MCF 10A (cell line): ENCODE results near the gene ANKRD28. TPM values are rescaled to one million over a fixed set of nuclear protein-coding genes. Genes with fewer than 3 reads are reported as not detected.

Experiments used
- BruUV-seq: library from RNA; stranded (reverse); fragments of 400-500 nt; replicated peaks from 2 replicates; lab custom pipeline; 2021; lab: Mats Ljungman, UMichigan
- CTCF ChIA-PET: fragments of 300-600 bp; sonication (Branson Sonifier 250); formaldehyde crosslinking; extraction: SDS; loops from one replicate; lab custom pipeline; 2021; ENCODE audit warnings: antibody characterized with exemption, inconsistent platforms; lab: Yijun Ruan, JAX
- POLR2A ChIA-PET: fragments of 300-600, 350-650 bp; sonication (Branson Sonifier 250); formaldehyde crosslinking; extraction: SDS; loops from one replicate; lab custom pipeline; 2020; ENCODE audit warnings: antibody characterized with exemption, inconsistent platforms; lab: Yijun Ruan, JAX
- DNase-seq: peaks from one replicate; pipeline ENCODE4 v3.0.0-alpha.2; 2018; ENCODE audit not compliant: unreplicated experiment
- H3K27ac Mint-ChIP-seq: one replicate; pipeline ENCODE4 v1.8.0; 2022; ENCODE audit warnings: mild to moderate bottlenecking, low read depth, mixed read lengths; ENCODE audit not compliant: unreplicated experiment
- H3K27me3 Mint-ChIP-seq: one replicate; pipeline ENCODE4 v1.8.0; 2022; ENCODE audit warnings: mixed read lengths; ENCODE audit not compliant: insufficient read depth, unreplicated experiment
- H3K36me3 Mint-ChIP-seq: one replicate; pipeline ENCODE4 v1.8.0; 2022; ENCODE audit warnings: mild to moderate bottlenecking, moderate library complexity, mixed read lengths; ENCODE audit not compliant: insufficient read depth, unreplicated experiment
- H3K4me1 Mint-ChIP-seq: one replicate; pipeline ENCODE4 v1.8.0; 2022; ENCODE audit warnings: mixed read lengths; ENCODE audit not compliant: insufficient read depth, unreplicated experiment
- H3K4me3 Mint-ChIP-seq: one replicate; pipeline ENCODE4 v1.8.0; 2022; ENCODE audit warnings: mild to moderate bottlenecking, moderate library complexity, mixed read lengths; ENCODE audit not compliant: unreplicated experiment
- H3K9me3 Mint-ChIP-seq: one replicate; pipeline ENCODE4 v1.8.0; 2022; ENCODE audit warnings: mixed read lengths; ENCODE audit not compliant: unreplicated experiment
- CTCF ChIP-seq: fragments of 200-600 bp; IDR thresholded peaks from one replicate; pipeline ENCODE4 v1.8.0; 2022; ENCODE audit warnings: antibody characterized with exemption, mild to moderate bottlenecking; ENCODE audit not compliant: unreplicated experiment
- intact Hi-C: fragments of 100-400 bp; cut with micrococcal nuclease; formaldehyde crosslinking; loops from 2 replicates; pipeline ENCODE4 v1.14.1; 2022
- total RNA-seq: library from RNA; stranded (reverse); gene quantifications from 2 replicates; pipeline ENCODE4 v1.2.3, GENCODE V29; 2022

ANKRD28 gene
- total RNA-seq, 1 experiment from 2014 or later = 79.0 TPM

- peaks cover 25% of the 10 kb centered on the region for H3K36me3 Mint-ChIP-seq
- ChIA-PET POLR2A (interaction anchor here (0.6 to 12.3 kb wide), 24 partner anchors 9 to 1949 kb away, joined by 3 to 293 read pairs (median 5); partner anchors contain the start of genes BTD, DPH3, HACL1 and OXNAD1), CTCF (interaction anchor here (0.6 to 1.7 kb wide), 13 partner anchors 9 to 260 kb away, joined by 3 to 13 read pairs (median 4); no protein-coding TSS in a partner anchor)
- DNase-seq = peak; percentile 77
- TF ChIP-seq CTCF = no peak
- peak overlapping the region; percentile 89 for H3K4me3 Mint-ChIP-seq
- H3K27ac Mint-ChIP-seq = peak overlapping the region; percentile 97
- TSS peak; percentile 14 for BruUV-seq
- H3K27me3 Mint-ChIP-seq = no peaks in the 10 kb centered on the region
- peaks cover 5% of the 10 kb centered on the region for H3K9me3 Mint-ChIP-seq
- peaks cover 25% of the 10 kb centered on the region for H3K4me1 Mint-ChIP-seq
- intact Hi-C loops = loop anchor here (1.0 to 5.0 kb wide), 6 partner anchors 14 to 185 kb away; no protein-coding TSS in a partner anchor
These were observed 773 bp downstream of the ANKRD28 start for GRCh38 chr3:15796771-15797641.

DNA sequence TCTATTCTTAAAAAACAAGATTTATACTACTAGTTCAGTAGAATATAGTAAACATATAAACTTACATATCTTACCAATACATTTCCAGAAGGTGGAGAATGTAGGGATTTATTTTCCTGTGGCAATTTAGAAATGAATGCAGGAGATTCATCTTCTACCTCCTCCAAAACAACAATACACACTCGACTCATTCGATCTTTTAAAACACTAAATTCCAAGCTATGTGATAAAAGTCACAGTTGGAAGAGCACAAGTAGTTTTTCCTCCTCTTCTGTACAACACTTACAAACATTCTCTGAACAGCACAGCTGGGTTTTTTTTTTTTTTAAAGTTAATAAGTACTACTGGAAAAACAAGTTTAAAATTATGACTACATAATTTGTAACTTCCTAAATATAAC, 1.4 kb downstream of the ANKRD28 start:
- CTCF ChIA-PET = interaction anchor here (0.6 to 1.7 kb wide), 8 partner anchors 11 to 261 kb away, joined by 3 to 13 read pairs (median 4); no protein-coding TSS in a partner anchor
- POLR2A ChIA-PET = interaction anchor here (0.6 to 12.3 kb wide), 16 partner anchors 10 to 457 kb away, joined by 3 to 293 read pairs (median 6); partner anchors contain the start of genes BTD and HACL1
- no peaks in the 10 kb centered on the region for H3K27me3 Mint-ChIP-seq
- intact Hi-C loops = loop anchor here (5.0 kb wide), 4 partner anchors 69 to 184 kb away; no protein-coding TSS in a partner anchor
- peak overlapping the region; percentile 97 for H3K27ac Mint-ChIP-seq
- H3K9me3 Mint-ChIP-seq = peaks cover 12% of the 10 kb centered on the region
- no peak for DNase-seq
- peaks cover 32% of the 10 kb centered on the region for H3K4me1 Mint-ChIP-seq
- peaks cover 32% of the 10 kb centered on the region for H3K36me3 Mint-ChIP-seq
- H3K4me3 Mint-ChIP-seq = peak overlapping the region; percentile 89
- no peak for TF ChIP-seq CTCF
- TSS peak; percentile 44 for BruUV-seq

DNA sequence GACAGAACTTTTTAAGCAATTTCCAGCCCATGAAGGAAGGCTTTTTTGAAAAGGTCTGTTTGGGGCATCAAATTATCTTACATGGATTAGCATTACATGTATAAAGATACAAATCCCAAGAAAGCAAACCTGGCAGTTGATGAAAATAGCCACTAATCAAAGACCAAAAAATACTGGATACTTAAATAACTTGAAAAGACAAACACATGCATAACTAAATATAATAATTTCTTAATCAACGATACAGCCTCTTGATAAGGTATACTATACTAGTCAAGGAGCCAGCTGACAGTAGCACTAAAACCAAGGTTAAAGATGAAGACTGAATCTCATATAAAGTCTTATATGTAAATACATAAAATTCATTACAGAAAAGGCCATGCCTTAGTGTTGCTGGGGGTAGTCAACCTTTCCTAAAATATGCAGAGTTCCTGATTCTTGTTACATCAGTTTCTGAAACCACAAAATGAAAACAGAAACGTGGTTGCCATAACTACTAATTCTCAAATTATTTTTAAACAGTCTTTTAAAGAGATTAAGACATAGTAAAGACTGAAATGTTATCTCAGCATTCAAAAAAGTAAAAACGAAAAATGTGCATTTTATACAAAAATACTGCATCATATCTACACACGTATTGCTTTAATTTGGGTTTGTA, 2.0 kb downstream of the ANKRD28 start:
- peak overlapping the region; percentile 97 for H3K27ac Mint-ChIP-seq
- intact Hi-C loops = loop anchor here (1.0 to 5.0 kb wide), 6 partner anchors 26 to 183 kb away; no protein-coding TSS in a partner anchor
- peaks cover 38% of the 10 kb centered on the region for H3K36me3 Mint-ChIP-seq
- no TSS peak for BruUV-seq
- H3K4me3 Mint-ChIP-seq = peak overlapping the region; percentile 89
- H3K9me3 Mint-ChIP-seq = peaks cover 17% of the 10 kb centered on the region
- peak; percentile 58 for DNase-seq
- POLR2A ChIA-PET = interaction anchor here (1.8 to 12.3 kb wide), 5 partner anchors 11 to 165 kb away, joined by 6 to 293 read pairs (median 24); no protein-coding TSS in a partner anchor
- no peak for TF ChIP-seq CTCF
- peaks cover 36% of the 10 kb centered on the region for H3K4me1 Mint-ChIP-seq
- H3K27me3 Mint-ChIP-seq = no peaks in the 10 kb centered on the region
- CTCF ChIA-PET = interaction anchor here (1.7 kb wide), 1 partner anchor 16 kb away, joined by 13 read pairs; no protein-coding TSS in a partner anchor
